Aorta (tissue), 5 donors: ENCODE measurements around the gene USP40. TPM values are rescaled to one million over a fixed set of nuclear protein-coding genes. Genes with fewer than 3 reads are reported as not detected.
"Not testable (repeated sequence)": the region's sequence is repeated elsewhere in the genome, so short reads cannot be mapped to it uniquely, and the experiment has no call there.

Experiments
- ATAC-seq: fragments of 200-7000 bp; cut with Tn5 transposase; one replicate; pipeline ENCODE4 v1.9.1; 2022; ENCODE audit warnings: moderate library complexity; ENCODE audit not compliant: low FRiP score
- DNase-seq, 2 donors: peaks; one replicate each; pipeline ENCODE4 v3.0.0-alpha.2; 2020
- H3K27ac ChIP-seq, 2 donors: one replicate each; pipeline ENCODE4 v1.5.1; 2013; ENCODE audit warnings: low read length in 2 of 2, mild to moderate bottlenecking in 2 of 2, moderate library complexity in 2 of 2, control low read depth in 1 of 2, inconsistent platforms in 1 of 2, low read depth in 1 of 2
- H3K27me3 ChIP-seq, 2 donors: one replicate each; pipeline ENCODE4 v1.6.1; 2013; ENCODE audit warnings: control low read depth in 1 of 2, low read length in 1 of 2, mild to moderate bottlenecking in 1 of 2, moderate library complexity in 1 of 2; ENCODE audit not compliant: insufficient read depth in 2 of 2, control insufficient read depth in 1 of 2
- H3K36me3 ChIP-seq, 2 donors: one replicate each; pipeline ENCODE4 v1.6.1; 2013; ENCODE audit warnings: control low read depth in 1 of 2, low read length in 1 of 2, mild to moderate bottlenecking in 1 of 2; ENCODE audit not compliant: insufficient read depth in 2 of 2, control insufficient read depth in 1 of 2
- H3K4me1 ChIP-seq, 2 donors: one replicate each; pipeline ENCODE4 v1.6.1; 2013; ENCODE audit warnings: low read length in 2 of 2, control low read depth in 1 of 2, mild to moderate bottlenecking in 1 of 2, moderate library complexity in 1 of 2; ENCODE audit not compliant: insufficient read depth in 2 of 2, control insufficient read depth in 1 of 2
- H3K4me3 ChIP-seq, 2 donors: one replicate each; pipeline ENCODE4 v1.5.1; 2013; ENCODE audit warnings: low read length in 2 of 2, control low read depth in 1 of 2, mild to moderate bottlenecking in 1 of 2
- H3K9me3 ChIP-seq: one replicate; pipeline ENCODE4 v1.6.1; 2013; ENCODE audit warnings: mild to moderate bottlenecking, low read length; ENCODE audit not compliant: control insufficient read depth
- WGBS, 2 donors: extraction: QIAGEN DNeasy Blood & Tissue Kit; methylation state at CpG; one replicate each; pipeline ENCODE4 v1.1.7; 2013; 5-methylcytosine and 5-hydroxymethylcytosine counted together
- intact Hi-C, 2 donors: fragments of 100-400 bp; cut with DNase I; formaldehyde crosslinking; loops; one replicate each; pipeline versions ENCODE4 v1.14.2 to v1.15.0; 2022
- polyA plus RNA-seq, 2 donors: library from polyadenylated mRNA; stranded (reverse); fragments of 200-250 nt; gene quantifications; one replicate each; pipeline ENCODE4 v1.2.3, GENCODE V29; 2013
- total RNA-seq, 2 donors: library from RNA; stranded (reverse); fragmentation: NEBNext Ultra II Directional; extraction: Animal tissue kit (Norgen Biotek cat#: 25700); gene quantifications; one replicate each; pipeline ENCODE4 v1.2.1, GENCODE V29; 2021
- donor health status: healthy with polysubstance abuse.
- donor health status: Bipolar disorder and iron deficiency.
- donor health status: DM: no; HTN: no; CAD: no.
- donor health status: DM: no; HTN: no; CAD: no.
- donor health status: DM: yes; HTN: yes; CAD: no.

Gene USP40
- total and polyA plus RNA-seq, 4 donors = 11.4 to 52.6 (median 30.0) TPM

GRCh38 chr2:233593201-233593600, 26.6 kb upstream of the USP40 start:
- no peaks in the 10 kb centered on the region for H3K9me3 ChIP-seq
- no peak overlapping the region for H3K4me3 ChIP-seq
- H3K27ac ChIP-seq = no peak overlapping the region
- intact Hi-C loops = no loop called here
- H3K27me3 ChIP-seq = no peaks in the 10 kb centered on the region
- 84 to 86% methylated on average over 8 of the region's 8 CpGs for WGBS, 2 donors
- H3K4me1 ChIP-seq = no peaks in the 10 kb centered on the region
- no peaks in the 10 kb centered on the region for H3K36me3 ChIP-seq
- DNase-seq (no peak), ATAC-seq (no peak)

- intact Hi-C loops, H3K36me3 ChIP-seq, H3K4me1 ChIP-seq, H3K27ac ChIP-seq, H3K9me3 ChIP-seq, H3K27me3 ChIP-seq, H3K4me3 ChIP-seq, DNase-seq, ATAC-seq: not testable (repeated sequence)
- 83 to 100% methylated on average over 1 of the region's 1 CpG for WGBS, 2 donors
Observed at GRCh38 chr2:233592706-233593105, 26.1 kb upstream of the USP40 start.

DNA sequence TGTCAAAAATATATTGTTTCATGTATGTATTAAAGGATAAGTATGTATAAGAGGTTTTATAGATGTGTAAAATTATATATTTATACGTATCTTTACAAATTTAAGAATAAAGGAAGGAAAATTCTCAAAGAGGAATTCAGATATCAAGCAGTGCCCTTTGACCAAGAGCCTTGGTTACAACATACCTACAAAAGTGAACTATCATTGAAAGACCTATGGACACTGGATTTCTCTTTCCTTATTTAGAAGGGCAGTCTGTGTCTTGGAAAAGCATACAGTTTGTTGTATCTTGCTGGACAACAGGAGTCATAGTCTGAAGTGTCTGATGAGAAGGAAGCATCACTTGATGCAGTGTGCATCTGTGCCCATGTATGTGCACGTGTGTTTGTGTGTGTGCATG, 21.8 kb upstream of the USP40 start:
- Histone ChIP-seq H3K36me3 (no peaks in the 10 kb centered on the region), H3K4me3 (no peak overlapping the region), H3K9me3 (peaks cover 1% of the 10 kb centered on the region), H3K4me1 (no peaks in the 10 kb centered on the region), H3K27ac (no peak overlapping the region), H3K27me3 (no peaks in the 10 kb centered on the region)
- intact Hi-C loops = no loop called here
- no peak for ATAC-seq
- 87 to 91% methylated on average over 2 of the region's 2 CpGs for whole genome bisulfite sequencing, 2 donors
- DNase-seq = no peak

DNA sequence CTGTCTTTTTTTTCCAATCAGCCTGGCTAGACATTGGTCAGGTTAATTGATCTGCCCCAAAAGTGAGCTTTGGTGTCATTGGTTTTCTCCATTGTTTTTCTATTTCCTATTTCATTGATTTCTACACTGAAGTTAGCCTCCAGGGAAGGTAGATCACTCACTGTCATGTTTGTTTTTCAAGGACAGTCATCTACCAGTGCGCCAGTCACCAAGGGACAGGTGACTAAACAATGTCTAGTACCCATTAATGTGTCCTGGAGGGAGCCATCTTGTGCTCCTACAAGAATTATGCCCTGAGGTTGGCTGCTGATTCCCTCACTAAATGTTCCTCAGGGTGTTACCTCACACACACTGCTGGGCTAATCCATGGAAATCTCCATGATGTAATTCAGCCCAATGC, 17.6 kb upstream of the USP40 start:
- Histone ChIP-seq H3K27me3 (no peaks in the 10 kb centered on the region), H3K4me3 (no peak overlapping the region), H3K36me3 (no peaks in the 10 kb centered on the region), H3K27ac (no peak overlapping the region), H3K4me1 (no peaks in the 10 kb centered on the region), H3K9me3 (peaks cover 1% of the 10 kb centered on the region)
- 88% methylated on average over 1 of the region's 1 CpG for WGBS, 2 donors
- intact Hi-C loops = no loop called here
- DNase-seq (no peak), ATAC-seq (no peak)

DNA sequence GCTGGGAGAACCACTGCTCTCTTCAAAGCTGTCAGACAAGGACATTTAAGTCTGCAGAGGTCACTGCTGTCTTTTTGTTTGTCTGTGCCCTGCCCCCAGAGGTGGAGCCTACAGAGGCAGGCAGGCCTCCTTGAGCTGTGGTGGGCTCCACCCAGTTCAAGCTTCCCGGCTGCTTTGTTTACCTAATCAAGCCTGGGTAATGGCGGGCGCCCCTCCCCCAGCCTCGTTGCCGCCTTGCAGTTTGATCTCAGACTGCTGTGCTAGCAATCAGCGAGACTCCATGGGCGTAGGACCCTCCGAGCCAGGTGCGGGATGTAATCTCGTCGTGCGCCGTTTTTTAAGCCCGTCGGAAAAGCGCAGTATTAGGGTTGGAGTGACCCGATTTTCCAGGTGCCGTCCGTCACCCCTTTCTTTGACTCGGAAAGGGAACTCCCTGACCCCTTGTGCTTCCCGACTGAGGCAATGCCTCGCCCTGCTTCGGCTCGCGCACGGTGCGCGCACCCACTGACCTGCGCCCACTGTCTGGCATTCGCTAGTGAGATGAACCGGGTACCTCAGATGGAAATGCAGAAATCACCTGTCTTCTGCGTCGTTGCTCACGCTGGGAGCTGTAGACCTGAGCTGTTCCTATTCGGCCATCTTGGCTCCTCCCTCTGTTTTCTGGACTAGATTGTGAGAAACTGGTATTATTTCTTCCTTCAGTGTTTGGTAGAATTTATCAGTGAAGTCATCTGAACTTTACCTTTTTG, 16.8 kb upstream of the USP40 start:
- H3K36me3 ChIP-seq, H3K27ac ChIP-seq, H3K4me3 ChIP-seq, H3K4me1 ChIP-seq, H3K9me3 ChIP-seq, ATAC-seq, DNase-seq, H3K27me3 ChIP-seq, intact Hi-C loops: not testable (repeated sequence)
- WGBS, 2 donors = 80 to 86% methylated on average over 26 to 35 of the region's 35 CpGs

DNA sequence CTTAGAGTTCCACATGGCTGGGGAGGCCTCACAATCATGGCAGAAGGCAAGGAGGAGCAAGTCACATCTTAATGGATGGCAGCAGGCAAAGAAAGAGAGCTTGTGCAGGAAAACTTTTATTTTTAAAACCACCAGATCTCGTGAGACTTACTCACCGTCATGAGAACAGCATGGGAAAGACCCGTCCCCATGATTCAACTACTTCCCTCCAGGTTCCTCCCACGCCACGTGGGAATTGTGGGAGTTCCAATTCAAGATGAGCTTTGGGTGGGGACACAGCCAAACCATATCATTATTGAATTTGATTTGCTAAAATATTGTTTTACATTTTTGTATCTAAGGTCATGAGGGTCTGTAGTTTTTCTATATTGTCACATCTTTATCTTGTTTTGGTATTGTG, 10.8 kb upstream of the USP40 start:
- H3K27me3 ChIP-seq, H3K27ac ChIP-seq, H3K4me1 ChIP-seq, DNase-seq, H3K4me3 ChIP-seq, intact Hi-C loops, H3K9me3 ChIP-seq, H3K36me3 ChIP-seq, ATAC-seq: not testable (repeated sequence)
- 55 to 58% methylated on average over 5 of the region's 5 CpGs for WGBS, 2 donors

DNA sequence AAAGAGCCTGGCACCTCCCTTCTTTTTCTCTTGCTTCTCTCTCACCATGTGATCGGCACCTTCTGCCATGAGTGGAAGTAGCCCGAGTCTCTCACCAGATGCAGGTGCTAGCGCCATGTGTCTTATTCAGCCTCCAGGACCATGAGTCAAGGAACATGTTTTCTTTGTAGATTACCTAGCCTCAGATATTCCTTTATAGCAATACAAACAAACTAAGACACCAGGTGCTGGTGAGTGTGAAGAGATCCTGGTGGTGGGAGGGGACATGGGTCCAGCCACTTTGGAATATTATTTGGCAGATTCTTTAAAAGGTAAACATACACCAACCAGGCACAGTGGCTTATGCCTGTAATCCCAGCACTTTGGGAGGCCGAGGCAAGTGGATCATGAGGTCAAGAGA, 5.9 kb upstream of the USP40 start:
- Histone ChIP-seq H3K27me3 (no peaks in the 10 kb centered on the region), H3K4me1 (no peaks in the 10 kb centered on the region), H3K36me3 (no peaks in the 10 kb centered on the region), H3K9me3 (no peaks in the 10 kb centered on the region), H3K27ac (no peak overlapping the region), H3K4me3 (no peak overlapping the region)
- ATAC-seq = no peak
- no peak for DNase-seq
- intact Hi-C loops = no loop called here
- WGBS, 2 donors = 73 to 86% methylated on average over 4 of the region's 4 CpGs

DNA sequence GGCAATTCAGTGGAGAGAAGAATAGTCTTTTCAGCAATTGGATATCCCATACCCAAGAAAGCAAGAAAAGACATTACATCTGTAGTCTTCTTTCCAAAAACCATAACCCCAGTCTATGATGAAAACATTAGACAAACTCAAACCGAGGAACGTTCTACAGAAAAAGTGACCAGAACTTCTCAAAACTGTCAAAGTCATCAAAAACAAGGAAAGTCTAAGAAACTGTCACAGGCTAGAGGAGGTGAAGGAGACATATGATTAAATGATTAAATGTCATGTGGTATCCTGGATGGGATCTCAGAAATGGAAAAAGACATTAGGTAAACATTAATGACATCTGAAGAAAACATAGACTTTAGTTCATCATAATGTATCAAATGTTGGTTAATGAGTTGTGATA, 4.9 kb upstream of the USP40 start:
- no peaks in the 10 kb centered on the region for H3K27me3 ChIP-seq
- H3K4me3 ChIP-seq = no peak overlapping the region
- H3K36me3 ChIP-seq = no peaks in the 10 kb centered on the region
- H3K9me3 ChIP-seq = no peaks in the 10 kb centered on the region
- intact Hi-C loops = no loop called here
- DNase-seq (no peak), ATAC-seq (no peak)
- 64 to 66% methylated on average over 2 of the region's 2 CpGs for WGBS, 2 donors
- H3K4me1 ChIP-seq = no peaks in the 10 kb centered on the region
- no peak overlapping the region for H3K27ac ChIP-seq

GRCh38 chr2:233571001-233571400, 4.4 kb upstream of the USP40 start:
- H3K4me1 ChIP-seq = no peaks in the 10 kb centered on the region
- H3K27me3 ChIP-seq = no peaks in the 10 kb centered on the region
- no peaks in the 10 kb centered on the region for H3K9me3 ChIP-seq
- no peaks in the 10 kb centered on the region for H3K36me3 ChIP-seq
- 20 to 26% methylated on average over 1 of the region's 1 CpG for WGBS, 2 donors
- no peak overlapping the region for H3K4me3 ChIP-seq
- intact Hi-C loops = no loop called here
- no peak overlapping the region for H3K27ac ChIP-seq
- DNase-seq (no peak), ATAC-seq (no peak)
